GM12878 (cell line): ENCODE data around the gene HERC6. TPM values are rescaled to one million over a fixed set of nuclear protein-coding genes. Genes with fewer than 3 reads are reported as not detected.

Experiments used
- ATAC-seq: fragments of 200-7000 bp; cut with Tn5 transposase; 3 replicates; pipeline ENCODE4 v1.9.1; 2020; ENCODE audit warnings: mild to moderate bottlenecking, moderate library complexity
- Bru-seq: library from RNA; stranded (reverse); fragments of 400-500 nt; gene quantifications from one replicate; lab custom pipeline; 2021; lab: Mats Ljungman, UMichigan
- BruChase-seq, 2 experiments: library from RNA; stranded (reverse); fragments of 400-500 nt; gene quantifications; one replicate each; lab custom pipeline; 2021; lab: Mats Ljungman, UMichigan
- BruUV-seq: library from RNA; stranded (reverse); fragments of 400-500 nt; replicated peaks from 2 replicates; lab custom pipeline; 2021; lab: Mats Ljungman, UMichigan
- CTCF ChIA-PET: fragments of 300-600 bp; sonication (Branson Sonifier 250); formaldehyde crosslinking; extraction: SDS; loops from one replicate; lab custom pipeline; 2021; ENCODE audit warnings: inconsistent platforms; lab: Yijun Ruan, JAX
- POLR2A ChIA-PET: fragments of 350-600 bp; formaldehyde crosslinking; extraction: SDS; loops from one replicate; lab custom pipeline; 2021; ENCODE audit warnings: inconsistent platforms; lab: Charles Lee
- RAD21 ChIA-PET: fragments of 300-600 bp; sonication (Branson Sonifier 250); formaldehyde crosslinking; loops from one replicate; lab custom pipeline; 2023; ENCODE audit warnings: antibody characterized with exemption; ENCODE audit not compliant: unreplicated experiment; lab: Charles Lee
- SMC1A ChIA-PET: fragments of 300-600 bp; sonication (Branson Sonifier 250); formaldehyde crosslinking; loops from one replicate; lab custom pipeline; 2023; ENCODE audit not compliant: unreplicated experiment, uncharacterized antibody; lab: Charles Lee
- DNase-seq: peaks from one replicate; pipeline ENCODE4 v3.0.0-alpha.2; 2011; ENCODE audit warnings: low read depth, low spot score
- FAIRE-seq: peaks from 3 replicates; lab custom pipeline; 2011; peaks lifted over from hg19 to GRCh38; lab: Jason Lieb, UNC
- H2AFZ ChIP-seq: 2 replicates; pipeline ENCODE4 v1.6.0; 2011; ENCODE audit warnings: low read depth, low read length, control low read depth; ENCODE audit not compliant: control insufficient read depth
- H3K27ac ChIP-seq: 2 replicates; pipeline ENCODE4 v1.5.1; 2011; ENCODE audit warnings: control low read depth; ENCODE audit not compliant: control insufficient read depth, insufficient read depth
- H3K27me3 ChIP-seq, 2 experiments: replicated peaks in 1 of 2; 2 replicates each; pipeline versions ENCODE4 v1.6.0 to v1.6.1; 2011; ENCODE audit warnings: low read length in 1 of 2; ENCODE audit not compliant: control insufficient read depth in 2 of 2, insufficient read depth in 2 of 2
- H3K36me3 ChIP-seq, 2 experiments: 2 replicates each; pipeline ENCODE4 v1.5.1; 2011; ENCODE audit warnings: low read length in 1 of 2; ENCODE audit not compliant: control insufficient read depth in 2 of 2, insufficient read depth in 2 of 2
- H3K4me1 ChIP-seq: 2 replicates; pipeline ENCODE4 v1.6.1; 2011; ENCODE audit warnings: mild to moderate bottlenecking, low read length, moderate library complexity, mixed read lengths; ENCODE audit not compliant: control insufficient read depth, insufficient read depth
- H3K4me2 ChIP-seq: 2 replicates; pipeline ENCODE4 v1.6.0; 2011; ENCODE audit warnings: control low read depth; ENCODE audit not compliant: control insufficient read depth, insufficient read depth
- H3K4me3 ChIP-seq: fragments of 200-600 bp; sonication (generic); 2 replicates; pipeline ENCODE4 v1.5.1; 2016
- H3K79me2 ChIP-seq: 2 replicates; pipeline ENCODE4 v1.6.0; 2011; ENCODE audit warnings: low read length; ENCODE audit not compliant: control insufficient read depth, insufficient read depth
- H3K9ac ChIP-seq: 2 replicates; pipeline ENCODE4 v1.8.0; 2011; ENCODE audit warnings: low read length, control low read depth, mixed read lengths; ENCODE audit not compliant: control insufficient read depth, insufficient read depth
- H3K9me3 ChIP-seq: replicated peaks from 3 replicates; pipeline ENCODE4 v1.5.1; 2011; ENCODE audit warnings: mild to moderate bottlenecking, low read length; ENCODE audit not compliant: control insufficient read depth, insufficient read depth
- H4K20me1 ChIP-seq: 2 replicates; pipeline ENCODE4 v1.6.0; 2011; ENCODE audit not compliant: control insufficient read depth, insufficient read depth
- ATF2 ChIP-seq: IDR thresholded peaks from 2 replicates; pipeline ENCODE4 v1.6.1; 2012; ENCODE audit warnings: low read length, inconsistent platforms
- E4F1 ChIP-seq: fragments of 450-650 bp; IDR thresholded peaks from 2 replicates; pipeline ENCODE4 v1.6.1; 2018; ENCODE audit warnings: borderline replicate concordance, mild to moderate bottlenecking; ENCODE audit not compliant: partially characterized antibody
- EP300 ChIP-seq, 2 experiments: fragments of 150-350 bp in 1 of 2; IDR thresholded peaks; 2 replicates each; pipeline ENCODE4 v1.6.1; 2011 to 2012; ENCODE audit warnings: low read depth in 2 of 2, low read length in 2 of 2, borderline replicate concordance in 1 of 2, improper control_type of control experiment in 1 of 2, inconsistent platforms in 1 of 2; ENCODE audit not compliant: control insufficient read depth in 1 of 2
- MEF2B ChIP-seq: fragments of 450-650 bp; IDR thresholded peaks from 2 replicates; pipeline ENCODE4 v1.6.1; 2018; ENCODE audit warnings: mild to moderate bottlenecking, moderate library complexity; ENCODE audit not compliant: partially characterized antibody, poor library complexity, severe bottlenecking
- NRF1 ChIP-seq: conservative IDR thresholded peaks from 2 replicates; pipeline ENCODE4 v1.6.1; 2011; ENCODE audit warnings: mild to moderate bottlenecking, low read depth, low read length, improper control_type of control experiment
- RUNX3 ChIP-seq: IDR thresholded peaks from 2 replicates; pipeline ENCODE4 v1.6.1; 2012; ENCODE audit warnings: low read length, inconsistent platforms
- SMARCA5 ChIP-seq: fragments of 450-650 bp; IDR thresholded peaks from 2 replicates; pipeline ENCODE4 v1.6.1; 2017; ENCODE audit warnings: mild to moderate bottlenecking
- TAF1 ChIP-seq: IDR thresholded peaks from 2 replicates; pipeline ENCODE4 v1.6.1; 2011; ENCODE audit warnings: mild to moderate bottlenecking, low read depth, low read length, borderline replicate concordance
- TARDBP ChIP-seq: IDR thresholded peaks from 2 replicates; pipeline ENCODE4 v1.6.1; 2016; ENCODE audit warnings: borderline replicate concordance
- WGBS: methylation state at CpG from one replicate; pipeline ENCODE4 v1.1.6; 2016; ENCODE audit warnings: low lambda C conversion rate; ENCODE audit not compliant: insufficient replicate concordance, insufficient coverage; ENCODE audit errors: missing lambda C conversion rate; 5-methylcytosine and 5-hydroxymethylcytosine counted together
- in situ Hi-C: fragments of 300-500 bp; cut with MboI; formaldehyde crosslinking; loops from 9 replicates; pipeline ENCODE4 v1.14.3; 2018; ENCODE audit warnings: mixed read lengths
- intact Hi-C: fragments of 100-400 bp; cut with micrococcal nuclease; formaldehyde crosslinking; loops from one replicate; pipeline ENCODE4 v1.14.2; 2022; ENCODE audit not compliant: unreplicated experiment
- long read RNA-seq, 2 experiments: library from polyadenylated mRNA; unstranded; transcript quantifications; one replicate each; pipeline ENCODE4 v2.0.0, GENCODE V29; 2019 to 2020
- polyA minus RNA-seq, 3 experiments: library from RNA; depleted of rRNA, polyadenylated mRNA; stranded (reverse); fragments of >200 nt; gene quantifications; 2 replicates each; pipeline ENCODE4 v1.2.3, GENCODE V29; 2011
- polyA plus RNA-seq, 11 experiments: library from polyadenylated mRNA; depleted of rRNA in 4 of 11; unstranded in 6 of 11; stranded (reverse) in 5 of 11; fragments of >200 nt; fragmentation: Nextera tagmentation in 4 of 11; fragmentation: Illumina TruSeq in 1 of 11; extraction: Ambion mirVana in 4 of 11; extraction: Trizol in 1 of 11; gene quantifications; 1 replicate in 1 of 11; 2 replicates in 10 of 11; pipeline versions ENCODE4 v1.2.1 to v1.2.3, GENCODE V29; 2011 to 2016; ENCODE audit warnings: inconsistent platforms in 2 of 11, missing spikeins in 2 of 11, low read depth in 1 of 11
- total RNA-seq, 4 experiments: library from RNA; depleted of rRNA in 3 of 4; stranded (reverse); fragments of >200 nt in 3 of 4; fragmentation: Illumina TruSeq in 1 of 4; extraction: Trizol in 1 of 4; gene quantifications; 2 replicates each; pipeline versions ENCODE4 v1.2.1 to v1.2.3, GENCODE V29; 2013 to 2021

The HERC6 gene
- total RNA-seq (2013; cell fraction: nucleolus; rRNA removed): 28.7 and 35.8 TPM in 2 replicates
- total RNA-seq (2014; rRNA removed): 8.4 and 11.8 TPM in 2 replicates
- 6.3 and 7.5 TPM in 2 replicates for total RNA-seq (2014; rRNA removed; fragmentation: Illumina TruSeq; extraction: Trizol)
- total RNA-seq (2021): 5.8 and 5.9 TPM in 2 replicates
- 2.8 TPM for polyA plus RNA-seq (2011; ENCODE audit: low read depth)
- polyA plus RNA-seq (2011; rRNA removed): 24.5 and 26.4 TPM in 2 replicates
- 16.4 and 17.8 TPM in 2 replicates for polyA plus RNA-seq (2011; cell fraction: cytosol; rRNA removed)
- 17.3 and 19.7 TPM in 2 replicates for polyA plus RNA-seq (2011; cell fraction: nucleus; rRNA removed)
- polyA plus RNA-seq (2012): 4.0 and 4.8 TPM in 2 replicates
- 7.2 and 11.0 TPM in 2 replicates for polyA plus RNA-seq (2014; fragmentation: Illumina TruSeq; extraction: Trizol)
- 1 to 10 TPM; 1.7 to 2.2 TPM for polyA plus RNA-seq (2014; fragmentation: Nextera tagmentation; extraction: Ambion mirVana)
- 6.0 and 6.2 TPM in 2 replicates for polyA plus RNA-seq (2014; rRNA removed)
- 1 to 10 TPM; 4.6 to 5.0 TPM for polyA plus RNA-seq (2016; fragmentation: Nextera tagmentation; extraction: Ambion mirVana)
- polyA minus RNA-seq (2011; rRNA and poly(A)+ RNA removed): 53.0 and 65.7 TPM in 2 replicates
- polyA minus RNA-seq (2011; cell fraction: cytosol; rRNA and poly(A)+ RNA removed): 8.5 and 14.0 TPM in 2 replicates
- 16.5 and 16.6 TPM in 2 replicates for polyA minus RNA-seq (2011; cell fraction: nucleus; rRNA and poly(A)+ RNA removed)
- percentile 71 among the genes with signal in this experiment for Bru-seq, nascent RNA
- BruChase-seq, experiment 1, labeled RNA remaining after a 6-hour chase: percentile 68 among the genes with signal in this experiment
- BruChase-seq, experiment 2, labeled RNA remaining after a 2-hour chase: percentile 66 among the genes with signal in this experiment
- long read RNA-seq, experiment 1, partial matches to known transcripts: 5 of 7 reads
- long read RNA-seq, experiment 1, other reads (novel, unspliced or antisense): 1 of 7 reads
- long read RNA-seq, experiment 2, transcript HERC6-201 (23 exons, 3,779 nt): major isoform, 9 of 83 reads
- long read RNA-seq, experiment 2, partial matches to known transcripts: 48 of 83 reads
- long read RNA-seq, experiment 2, other reads (novel, unspliced or antisense): 25 of 83 reads

GRCh38 chr4:88378691-88379559, at the start of gene HERC6:
HERC6 (plus strand) TSS chr4:88378852; CDS start chr4:88378922, 70 bp downstream.
- RAD21 ChIA-PET: interaction anchor here (0.6 to 2.4 kb wide), 21 partner anchors 9 to 645 kb away, joined by 3 to 32 read pairs (median 3); partner anchors contain the start of genes HERC5 and PPM1K
- H3K9ac ChIP-seq: peak within 1 kb of the TSS; percentile 92
- H3K27me3 ChIP-seq: no peaks in the 10 kb centered on the region
- BruUV-seq: no TSS peak
- CTCF ChIA-PET: interaction anchor here (0.6 to 2.6 kb wide), 19 partner anchors 9 to 160 kb away, joined by 3 to 32 read pairs (median 5); partner anchors contain the start of genes HERC5 and PPM1K
- peak within 1 kb of the TSS; percentile 75 for H3K4me3 ChIP-seq
- H3K27ac ChIP-seq: peak within 1 kb of the TSS; percentile 82
- no peaks in the 10 kb centered on the region for H3K36me3 ChIP-seq
- POLR2A ChIA-PET: interaction anchor here (0.6 to 1.9 kb wide), 8 partner anchors 13 to 143 kb away, joined by 3 to 17 read pairs (median 3); partner anchors contain the start of genes HERC5 and PPM1K
- intact Hi-C loops: loop anchor here (1.0 kb wide), 2 partner anchors 78 to 96 kb away; partner anchors contain the start of gene HERC5
- DNase-seq (peak; percentile 84), ATAC-seq (peak; percentile 85), FAIRE-seq (peak; percentile 97)
- SMC1A ChIA-PET: interaction anchor here (0.7 to 2.6 kb wide), 14 partner anchors 10 to 160 kb away, joined by 3 to 30 read pairs (median 4); partner anchors contain the start of genes HERC5 and PPM1K
- in situ Hi-C loops: no loop called here
- WGBS: 8% methylated on average over 53 of the region's 62 CpGs
- H3K9me3 ChIP-seq: peaks cover 5% of the 10 kb centered on the region
- peaks cover 24% of the 10 kb centered on the region for H3K4me1 ChIP-seq
- no peaks in the 10 kb centered on the region for H4K20me1 ChIP-seq
- H3K4me2 ChIP-seq: peak within 1 kb of the TSS; percentile 86
- peak within 1 kb of the TSS; percentile 85 for H2AFZ ChIP-seq
- no peaks in the 10 kb centered on the region for H3K79me2 ChIP-seq
- TF ChIP-seq SMARCA5 (peak; percentile 91), EP300 (IDR thresholded peaks at IDR 0.05; ENCODE audit: borderline replicate concordance in 1 of 2, control insufficient read depth in 1 of 2, low read depth in 2 of 2, low read length in 2 of 2) (0 out of 4 replicates have a peak, but pooled peaks of 1 of the 2 experiments have one; percentile 56), RUNX3 (peak; percentile 64), E4F1 (no peak), NRF1 (no peak), TAF1 (no peak), MEF2B (peak; percentile 55), ATF2 (no peak), TARDBP (no peak; the same call in 1 of the 2 replicates)
